Pancreas (tissue), 10 donors: ENCODE data around the gene UBAP1. TPM values are rescaled to one million over a fixed set of nuclear protein-coding genes. Genes with fewer than 3 reads are reported as not detected.

Experiments
- ATAC-seq, 4 donors: fragments of 200-7000 bp; cut with Tn5 transposase; one replicate each; pipeline versions ENCODE4 v1.8.0 to v1.9.1; 2020; ENCODE audit warnings: mild to moderate bottlenecking in 4 of 4, moderate library complexity in 4 of 4
- DNase-seq, 6 donors: peaks; one replicate each; pipeline ENCODE4 v3.0.0-alpha.2; 2020
- FAIRE-seq: peaks from 2 replicates; lab custom pipeline; 2012; peaks lifted over from hg19 to GRCh38; lab: Jason Lieb, UNC
- H3K27ac ChIP-seq, 4 donors: fragments of 200-600 bp; sonication (generic); 1 replicate in 3 of 4; 2 replicates in 1 of 4; pipeline versions ENCODE4 v1.5.0 to v1.8.0; 2020
- H3K27me3 ChIP-seq, 4 donors: fragments of 200-600 bp; one replicate each; pipeline ENCODE4 v1.8.0; 2021
- H3K36me3 ChIP-seq, 3 donors: fragments of 200-600 bp; sonication (generic) in 1 of 3; one replicate each; pipeline versions ENCODE4 v1.5.0 to v1.8.0; 2020 to 2021
- H3K4me1 ChIP-seq, 3 donors: fragments of 200-600 bp; one replicate each; pipeline ENCODE4 v1.8.0; 2021
- H3K4me3 ChIP-seq, 4 donors: fragments of 200-600 bp; sonication (generic) in 2 of 4; one replicate each; pipeline versions ENCODE4 v1.5.0 to v1.8.0; 2020 to 2021
- H3K9me3 ChIP-seq, 4 donors: fragments of 200-600 bp; one replicate each; pipeline ENCODE4 v1.8.0; 2021
- CTCF ChIP-seq, 4 donors: fragments of 200-600 bp; sonication (generic) in 3 of 4; IDR thresholded peaks; one replicate each; pipeline versions ENCODE4 v1.5.0 to v1.8.0; 2021; ENCODE audit warnings: antibody characterized with exemption in 4 of 4
- WGBS, 2 donors: extraction: QIAGEN DNeasy Blood & Tissue Kit; methylation state at CpG; one replicate each; pipeline ENCODE4 v1.1.7; 2013; 5-methylcytosine and 5-hydroxymethylcytosine counted together
- intact Hi-C, 3 donors: fragments of 100-400 bp; cut with DNase I; formaldehyde crosslinking; loops; one replicate each; pipeline versions ENCODE4 v1.11.1 to v1.14.2; 2022
- polyA plus RNA-seq, 2 donors: library from polyadenylated mRNA; stranded (reverse); fragments of 200-250 nt; gene quantifications; one replicate each; pipeline ENCODE4 v1.2.3, GENCODE V29; 2013
- total RNA-seq, 6 donors: library from RNA; stranded (reverse); fragmentation: NEBNext Ultra II Directional in 4 of 6; extraction: Animal tissue kit (Norgen Biotek cat#: 25700) in 4 of 6; gene quantifications; one replicate each; pipeline versions ENCODE4 v1.2.1 to v1.2.4, GENCODE V29; 2021 to 2023
- donor health status: healthy with polysubstance abuse.
- donor health status: DM: no; HTN: no; CAD: no; lungs with moderate emphysema.
- donor health status: DM: no; HTN: no; CAD: no.
- donor health status: control.
- donor health status: control.
- donor health status: Bipolar disorder and iron deficiency.
- donor health status: DM: yes; HTN: yes; CAD: no.
- donor health status: DM: no; HTN: no; CAD: no.
- donor health status: DM: no; HTN: no; CAD: no.
- donor health status: DM: yes; HTN: yes; CAD: no.

Gene UBAP1
- total and polyA plus RNA-seq, 8 donors, result 12.1 to 25.6 (median 17.0) TPM

DNA sequence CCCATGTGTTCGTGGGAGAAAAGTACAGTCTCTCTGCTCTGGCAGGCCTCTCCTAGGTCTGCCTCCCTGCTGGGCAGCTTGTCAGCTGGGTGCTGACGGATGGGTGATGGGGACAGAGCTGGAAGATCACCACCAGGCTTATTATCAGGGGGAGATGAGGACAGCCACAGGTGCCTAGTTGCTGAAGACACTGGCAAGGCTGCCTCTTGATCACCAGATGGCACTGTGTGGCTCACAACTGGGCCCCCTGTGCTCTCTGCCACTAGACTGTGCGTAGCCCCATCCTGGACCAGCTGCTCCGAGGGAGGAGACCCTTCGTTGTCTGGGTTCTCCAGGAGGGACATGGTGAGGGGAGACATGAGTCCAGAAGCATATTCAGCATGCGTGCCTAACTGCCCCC lies 77.3 kb downstream of the UBAP1 start:
- FAIRE-seq, result no peak
- peaks cover 0 to 10% (median 9%) of the 10 kb centered on the region in 3 donors for H3K36me3 ChIP-seq
- 90 to 92% methylated on average over 6 of the region's 6 CpGs for WGBS, 2 donors
- intact Hi-C loops, result loop anchor here in 1 of 3 donors (10.0 kb wide), 1 partner anchor 131 kb away; the partner anchor contains the start of gene DCAF12
- H3K4me1 ChIP-seq, result peaks cover 0 to 7% (median 0%) of the 10 kb centered on the region in 3 donors
- TF ChIP-seq CTCF (IDR thresholded peaks at IDR 0.05), result no peak
- no peak overlapping the region for H3K4me3 ChIP-seq
- no peak overlapping the region for H3K27ac ChIP-seq
- no peaks in the 10 kb centered on the region for H3K27me3 ChIP-seq
- DNase-seq, result no peak
- ATAC-seq, result no peak
- H3K9me3 ChIP-seq, result no peaks in the 10 kb centered on the region

DNA sequence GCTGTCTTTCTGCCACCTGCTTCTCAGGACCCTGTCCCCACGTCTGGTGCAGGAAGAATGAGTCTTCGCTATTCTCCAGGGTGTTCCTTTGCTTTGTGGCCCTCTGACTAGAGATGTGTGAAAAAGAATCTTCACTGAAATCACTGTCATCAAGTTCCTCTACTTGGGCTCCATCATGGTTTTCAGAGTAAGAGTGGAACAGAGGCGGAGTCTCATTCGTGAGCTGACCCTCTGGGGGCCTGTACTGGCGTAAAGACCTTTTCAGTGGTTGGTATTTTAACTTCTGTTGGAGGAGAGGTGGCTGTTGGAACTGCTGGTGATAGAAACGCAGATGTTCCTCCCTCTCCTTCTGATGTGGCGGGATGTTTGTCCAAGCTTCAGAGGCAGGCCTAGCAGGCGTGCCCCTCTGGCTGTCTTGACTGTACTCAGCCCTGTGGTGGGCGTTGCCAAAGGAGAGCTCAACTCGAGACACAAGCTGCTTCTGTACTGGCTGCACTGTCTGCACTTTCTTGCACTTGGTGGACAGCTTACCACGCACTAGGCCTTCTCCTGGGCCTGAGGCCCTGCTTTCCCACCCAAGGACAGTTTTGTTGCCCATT lies 78.2 kb downstream of the UBAP1 start:
- no peak for ATAC-seq
- no peak for TF ChIP-seq CTCF (IDR thresholded peaks at IDR 0.05)
- no peak for FAIRE-seq
- intact Hi-C loops, result loop anchor here in 1 of 3 donors (10.0 kb wide), 1 partner anchor 132 kb away; the partner anchor contains the start of gene DCAF12
- no peak overlapping the region for H3K4me3 ChIP-seq
- no peak overlapping the region for H3K27ac ChIP-seq
- no peaks in the 10 kb centered on the region for H3K9me3 ChIP-seq
- H3K27me3 ChIP-seq, result no peaks in the 10 kb centered on the region
- H3K4me1 ChIP-seq, result peaks cover 0 to 7% (median 0%) of the 10 kb centered on the region in 3 donors
- H3K36me3 ChIP-seq, result peaks cover 0 to under 1% (median 0%) of the 10 kb centered on the region in 3 donors
- no peak for DNase-seq
- 91 to 92% methylated on average over 11 of the region's 11 CpGs for WGBS, 2 donors

DNA sequence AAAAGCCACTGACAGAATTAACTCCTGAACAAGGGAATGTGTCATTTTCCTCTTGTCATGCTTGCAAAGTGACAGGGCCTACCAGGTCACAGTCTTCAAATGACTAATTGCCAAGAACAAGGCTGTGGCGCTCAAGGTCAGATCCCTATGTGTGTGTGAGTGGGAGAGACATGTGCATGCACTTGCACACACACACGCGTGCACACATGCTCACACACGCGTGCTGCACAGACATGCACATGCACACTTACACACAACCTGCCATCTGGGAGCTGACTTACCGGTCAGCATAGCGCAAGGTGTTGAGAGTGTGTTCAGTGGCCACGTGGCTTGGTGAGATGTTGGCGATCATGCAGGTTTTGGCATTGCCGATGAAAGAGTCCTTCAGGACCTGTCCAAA lies 80.5 kb downstream of the UBAP1 start:
- ATAC-seq (no peak), FAIRE-seq (no peak), DNase-seq (no peak)
- no peak overlapping the region for H3K27ac ChIP-seq
- TF ChIP-seq CTCF (IDR thresholded peaks at IDR 0.05), result no peak
- no peak overlapping the region for H3K4me3 ChIP-seq
- 93 to 95% methylated on average over 10 of the region's 10 CpGs for WGBS, 2 donors
- no peaks in the 10 kb centered on the region for H3K9me3 ChIP-seq
- no peaks in the 10 kb centered on the region for H3K27me3 ChIP-seq
- H3K4me1 ChIP-seq, result peaks cover 0 to 3% (median 0%) of the 10 kb centered on the region in 3 donors
- intact Hi-C loops, result loop anchor here in 1 of 3 donors (10.0 kb wide), 1 partner anchor 135 kb away; the partner anchor contains the start of gene DCAF12
- H3K36me3 ChIP-seq, result no peaks in the 10 kb centered on the region

DNA sequence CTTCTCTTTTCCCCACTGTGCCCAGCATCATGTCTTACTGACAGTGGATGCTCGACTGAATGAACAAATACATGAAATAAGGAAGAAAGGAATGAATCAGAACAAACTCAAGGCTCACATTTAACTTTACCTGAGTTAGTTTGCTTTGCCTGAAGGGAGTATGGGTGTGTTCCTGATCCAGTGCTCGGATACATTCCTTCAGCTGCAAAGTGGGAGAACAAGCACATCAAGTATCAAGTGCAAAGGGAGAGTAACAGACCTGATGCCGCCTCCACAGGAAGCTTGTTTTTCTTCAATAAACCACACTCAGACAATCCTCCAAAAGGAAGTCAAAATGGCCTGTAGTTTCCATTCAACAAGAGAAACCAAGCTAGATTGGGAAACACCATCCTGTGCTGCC lies 84.1 kb downstream of the UBAP1 start:
- no peak for DNase-seq
- H3K4me1 ChIP-seq, result no peaks in the 10 kb centered on the region
- no peak overlapping the region for H3K4me3 ChIP-seq
- no peak for FAIRE-seq
- intact Hi-C loops, result no loop called here
- no peaks in the 10 kb centered on the region for H3K27me3 ChIP-seq
- no peaks in the 10 kb centered on the region for H3K9me3 ChIP-seq
- TF ChIP-seq CTCF (IDR thresholded peaks at IDR 0.05), result no peak
- WGBS, 2 donors, result 91 to 94% methylated on average over 3 of the region's 3 CpGs
- H3K36me3 ChIP-seq, result no peaks in the 10 kb centered on the region
- no peak for ATAC-seq
- H3K27ac ChIP-seq, result no peak overlapping the region

DNA sequence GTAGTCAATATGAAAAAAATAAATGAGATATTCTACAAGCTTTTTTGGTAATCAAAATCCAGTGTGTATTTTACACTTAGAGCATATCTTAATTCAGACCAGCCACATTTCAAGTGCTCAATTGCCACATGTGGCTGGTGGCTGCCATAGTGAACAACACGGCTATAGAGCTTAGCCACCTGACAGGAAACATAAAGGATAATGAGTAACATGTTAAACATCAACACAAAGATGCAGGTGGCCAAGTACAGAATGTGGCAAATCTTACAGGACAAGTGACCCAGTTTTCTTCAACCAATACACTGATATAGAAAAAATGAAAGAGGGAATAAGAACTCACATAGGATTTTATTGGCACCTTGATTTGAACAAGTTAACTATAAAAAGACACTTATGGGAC lies 88.8 kb downstream of the UBAP1 start:
- no peak for DNase-seq

More for the DNA sequence above, 88.8 kb downstream of the UBAP1 start:
- ATAC-seq (no peak), FAIRE-seq (no peak)
- H3K9me3 ChIP-seq, result no peaks in the 10 kb centered on the region
- H3K27me3 ChIP-seq, result no peaks in the 10 kb centered on the region
- H3K36me3 ChIP-seq, result no peaks in the 10 kb centered on the region
- H3K4me3 ChIP-seq, result no peak overlapping the region
- no peak for TF ChIP-seq CTCF (IDR thresholded peaks at IDR 0.05)
- intact Hi-C loops, result no loop called here
- WGBS, 2 donors, result 82 to 90% methylated on average over 1 of the region's 1 CpG
- H3K27ac ChIP-seq, result no peak overlapping the region
- no peaks in the 10 kb centered on the region for H3K4me1 ChIP-seq
